ENCODE data around the gene DGKG. TPM values are rescaled to one million over a fixed set of nuclear protein-coding genes. Genes with fewer than 3 reads are reported as not detected.

DGKG gene
- total RNA-seq, 3 donors from 2014 or later (not counting 1 experiment from before 2014, with no cell fraction given) = 0.25 to 1.6 (median 0.63) TPM

GRCh38 chr3:186108941-186109865 is 252.8 kb downstream of the DGKG start, which contains the start of gene ETV5:
TSS of gene ETV5 (minus strand) at chr3:186109089. CDS start at chr3:186105868, 3,221 bp downstream.
- peaks cover 39 to 41% of the 10 kb centered on the region in 2 donors for H3K4me1 Mint-ChIP-seq
- Histone ChIP-seq H3K9me3 (ENCODE audit: control insufficient read depth, insufficient read depth, low read length) (no peaks in the 10 kb centered on the region), H3K4me3 (ENCODE audit: low read length) (peak within 1 kb of the TSS; percentile 57), H3K27ac (ENCODE audit: low read length) (no peak within 1 kb of the TSS), H3K4me1 (ENCODE audit: control insufficient read depth, insufficient read depth, low read length) (peaks cover 32% of the 10 kb centered on the region), H3K36me3 (ENCODE audit: control insufficient read depth, insufficient read depth, low read length) (no peaks in the 10 kb centered on the region), H3K27me3 (ENCODE audit: control insufficient read depth, insufficient read depth, low read length) (peaks cover 51% of the 10 kb centered on the region)
- DNase-seq = peak; percentile 92 to 96
- peak within 1 kb of the TSS; percentile 96 for H3K4me3 Mint-ChIP-seq
- peak; percentile 87 to 98 (median 92) for ATAC-seq
- no peaks in the 10 kb centered on the region for H3K36me3 Mint-ChIP-seq
- no peaks in the 10 kb centered on the region for H3K9me3 Mint-ChIP-seq
- H3K27ac Mint-ChIP-seq = peak within 1 kb of the TSS; percentile 88 to 92
- under 1% methylated on average over 63 of the region's 63 CpGs for WGBS (ENCODE audit: insufficient coverage)
- intact Hi-C loops (cut with micrococcal nuclease) = loop anchor here (1.0 to 5.0 kb wide), 6 partner anchors 76 to 1028 kb away; partner anchors contain the start of genes DNAJB11, RPL39L, SENP2 and ST6GAL1
- no peak for TF ChIP-seq CTCF (IDR thresholded peaks at IDR 0.05)
- peaks cover 54 to 59% of the 10 kb centered on the region in 2 donors for H3K27me3 Mint-ChIP-seq (ENCODE audit: low read depth in 2 of 2)

DNA sequence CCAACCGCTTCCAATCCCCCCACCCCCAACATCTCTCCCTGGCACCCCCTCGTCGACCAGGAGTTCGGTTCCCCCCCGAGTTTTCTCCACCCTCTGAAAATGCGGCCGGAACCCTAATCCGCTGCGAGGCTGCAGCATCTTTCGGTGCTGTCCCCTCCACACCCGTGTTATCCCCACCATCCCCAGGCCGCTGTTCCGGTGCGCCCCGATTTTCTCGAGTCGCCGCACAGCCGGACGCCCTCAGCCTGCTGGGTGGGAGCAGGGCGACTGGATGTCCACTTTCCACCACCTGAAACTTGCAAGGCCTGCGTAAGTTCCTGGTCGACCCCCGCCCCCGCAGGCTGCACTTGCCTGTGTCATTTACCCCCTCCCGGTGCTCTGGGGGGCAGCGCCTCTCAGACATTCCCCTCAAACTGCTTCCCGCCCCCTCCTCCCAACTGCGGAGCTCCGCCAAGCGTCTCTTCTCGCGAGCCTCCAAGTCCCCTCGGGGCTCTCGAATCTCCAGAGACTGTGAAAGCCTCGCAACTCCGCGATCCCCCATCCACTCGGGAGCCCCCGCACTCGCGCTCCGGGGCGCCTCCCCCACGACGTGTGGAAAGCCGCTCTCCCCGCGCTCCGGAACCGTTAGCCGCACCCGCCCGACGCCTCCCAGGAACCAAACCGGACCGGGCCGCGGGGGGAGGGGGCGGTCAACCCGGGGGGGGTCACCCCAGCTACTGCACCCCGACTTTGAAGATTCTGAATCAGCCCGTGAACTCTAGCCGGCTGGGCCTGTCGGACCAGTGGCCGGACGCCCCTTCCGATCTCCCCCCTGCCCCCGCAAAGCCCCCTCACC is 253.7 kb downstream of the DGKG start:
- Histone ChIP-seq H3K9me3 (ENCODE audit: control insufficient read depth, insufficient read depth, low read length) (no peaks in the 10 kb centered on the region), H3K4me3 (ENCODE audit: low read length) (peak overlapping the region; percentile 57), H3K36me3 (ENCODE audit: control insufficient read depth, insufficient read depth, low read length) (no peaks in the 10 kb centered on the region), H3K27me3 (ENCODE audit: control insufficient read depth, insufficient read depth, low read length) (peaks cover 51% of the 10 kb centered on the region), H3K4me1 (ENCODE audit: control insufficient read depth, insufficient read depth, low read length) (peaks cover 32% of the 10 kb centered on the region), H3K27ac (ENCODE audit: low read length) (no peak overlapping the region)
- H3K27me3 Mint-ChIP-seq (ENCODE audit: low read depth in 2 of 2) = peaks cover 49 to 51% of the 10 kb centered on the region in 2 donors
- peak overlapping the region; percentile 68 to 92 for H3K27ac Mint-ChIP-seq
- no peak for ATAC-seq
- WGBS (ENCODE audit: insufficient coverage) = under 1% methylated on average over 69 of the region's 69 CpGs
- peaks cover 39 to 41% of the 10 kb centered on the region in 2 donors for H3K4me1 Mint-ChIP-seq
- H3K9me3 Mint-ChIP-seq = no peaks in the 10 kb centered on the region
- peak overlapping the region; percentile 96 for H3K4me3 Mint-ChIP-seq
- no peaks in the 10 kb centered on the region for H3K36me3 Mint-ChIP-seq
- peak; percentile 33 to 37 for DNase-seq
- intact Hi-C loops (cut with micrococcal nuclease) = loop anchor here (2.0 to 5.0 kb wide), 3 partner anchors 76 to 1029 kb away; partner anchors contain the start of genes RPL39L and ST6GAL1
- no peak for TF ChIP-seq CTCF (IDR thresholded peaks at IDR 0.05)

GRCh38 chr3:186107215-186108105 is 254.6 kb downstream of the DGKG start:
- WGBS (ENCODE audit: insufficient coverage) = 2% methylated on average over 40 of the region's 45 CpGs
- Mint-ChIP-seq H3K36me3 (no peaks in the 10 kb centered on the region), H3K4me3 (peak overlapping the region; percentile 96), H3K9me3 (no peaks in the 10 kb centered on the region), H3K4me1 (peaks cover 39 to 41% of the 10 kb centered on the region in 2 donors), H3K27ac (peak overlapping the region; percentile 68 to 92), H3K27me3 (ENCODE audit: low read depth in 2 of 2) (peaks cover 49 to 51% of the 10 kb centered on the region in 2 donors)
- no peaks in the 10 kb centered on the region for H3K36me3 ChIP-seq (ENCODE audit: control insufficient read depth, insufficient read depth, low read length)
- ATAC-seq = no peak
- no peaks in the 10 kb centered on the region for H3K9me3 ChIP-seq (ENCODE audit: control insufficient read depth, insufficient read depth, low read length)
- peaks cover 32% of the 10 kb centered on the region for H3K4me1 ChIP-seq (ENCODE audit: control insufficient read depth, insufficient read depth, low read length)
- peak overlapping the region; percentile 57 for H3K4me3 ChIP-seq (ENCODE audit: low read length)
- intact Hi-C loops (cut with micrococcal nuclease) = loop anchor here (2.0 to 5.0 kb wide), 3 partner anchors 77 to 1030 kb away; partner anchors contain the start of genes RPL39L and ST6GAL1
- TF ChIP-seq CTCF (IDR thresholded peaks at IDR 0.05) = no peak
- H3K27me3 ChIP-seq (ENCODE audit: control insufficient read depth, insufficient read depth, low read length) = peaks cover 49% of the 10 kb centered on the region
- peak; percentile 24 to 62 for DNase-seq
- no peak overlapping the region for H3K27ac ChIP-seq (ENCODE audit: low read length)
